HCT116 (cell line): ENCODE results near the gene NMU.

Experiments
- CBX3 ChIP-seq: IDR thresholded peaks from 2 replicates; pipeline ENCODE4 v1.6.1; 2012; ENCODE audit warnings: low read depth
- CEBPB ChIP-seq: IDR thresholded peaks from 2 replicates; pipeline ENCODE4 v1.6.1; 2012; ENCODE audit warnings: low read depth
- CTCF ChIP-seq, 3 experiments: fragments of 200-600 bp in 1 of 3; sonication (generic) in 1 of 3; IDR thresholded peaks in 2 of 3; conservative IDR thresholded peaks in 1 of 3; 2 replicates each; pipeline ENCODE4 v1.5.1; 2012 to 2017; ENCODE audit warnings: low read depth in 2 of 3, low read length in 2 of 3, antibody characterized with exemption in 1 of 3, borderline replicate concordance in 1 of 3, control low read depth in 1 of 3, mild to moderate bottlenecking in 1 of 3, mixed read lengths in 1 of 3, mixed run types in 1 of 3, moderate library complexity in 1 of 3; ENCODE audit not compliant: insufficient read depth in 1 of 3
- EZH2 ChIP-seq: fragments of 200-600 bp; sonication (generic); IDR thresholded peaks from 2 replicates; pipeline ENCODE4 v1.6.1; 2017; ENCODE audit warnings: antibody characterized with exemption, mixed run types
- JUND ChIP-seq: IDR thresholded peaks from 2 replicates; pipeline ENCODE4 v1.6.1; 2012
- MAX ChIP-seq: IDR thresholded peaks from 2 replicates; pipeline ENCODE4 v1.6.1; 2012
- POLR2A ChIP-seq: IDR thresholded peaks from 2 replicates; pipeline ENCODE4 v1.7.0; 2011; ENCODE audit warnings: borderline replicate concordance; ENCODE audit not compliant: insufficient read depth, insufficient read length; ENCODE audit errors: extremely low read depth
- POLR2AphosphoS5 ChIP-seq: IDR thresholded peaks from 2 replicates; pipeline ENCODE4 v1.6.1; 2011; ENCODE audit warnings: mild to moderate bottlenecking, low read depth, low read length, moderate library complexity
- REST ChIP-seq: IDR thresholded peaks from 2 replicates; pipeline ENCODE4 v1.6.1; 2012; ENCODE audit warnings: low read depth
- YY1 ChIP-seq: IDR thresholded peaks from 2 replicates; pipeline ENCODE4 v1.6.1; 2011; ENCODE audit warnings: low read length, low read depth, moderate library complexity, mild to moderate bottlenecking; ENCODE audit not compliant: insufficient replicate concordance; ENCODE audit errors: extremely low read depth
- ZNF274 ChIP-seq: fragments of 200-500 bp; sonication (Bioruptor generic); IDR thresholded peaks from 2 replicates; pipeline ENCODE4 v1.6.1; 2014; ENCODE audit warnings: mild to moderate bottlenecking, low read depth, low read length, inconsistent platforms

GRCh38 chr4:55547466-55547770 is 88.7 kb downstream of the NMU start:
- TF ChIP-seq REST (no peak), POLR2AphosphoS5 (no peak), CTCF (IDR thresholded peaks at IDR 0.05 in 2 of 3, conservative IDR thresholded peaks at IDR 0.05 in 1 of 3; ENCODE audit: borderline replicate concordance in 1 of 3, insufficient read depth in 1 of 3, low read depth in 2 of 3, low read length in 2 of 3) (no peak), MAX (no peak), YY1 (no peak), POLR2A (no peak), EZH2 (no peak), ZNF274 (no peak), JUND (no peak), CBX3 (no peak), CEBPB (no peak)
